PC-9 (cell line): ENCODE results near the gene SYK. TPM values are rescaled to one million over a fixed set of nuclear protein-coding genes. Genes with fewer than 3 reads are reported as not detected.

Source experiments
- BruUV-seq: library from RNA; stranded (reverse); fragments of 400-500 nt; replicated peaks from 2 replicates; lab custom pipeline; 2021; lab: Mats Ljungman, UMichigan
- CTCF ChIA-PET: fragments of 300-600 bp; sonication (Branson Sonifier 250); formaldehyde crosslinking; loops from one replicate; lab custom pipeline; 2022; ENCODE audit warnings: antibody characterized with exemption; lab: Charles Lee
- POLR2A ChIA-PET: fragments of 300-600 bp; sonication (Branson Sonifier 250); formaldehyde crosslinking; loops from one replicate; lab custom pipeline; 2022; ENCODE audit warnings: antibody characterized with exemption; ENCODE audit not compliant: unreplicated experiment; lab: Charles Lee
- DNase-seq, 2 experiments: peaks; one replicate each; pipeline versions ENCODE4 v3.0.0 to v3.0.0-alpha.2; 2015 to 2022; ENCODE audit warnings: mixed read lengths in 1 of 2
- H2AFZ ChIP-seq: fragments of 200-600 bp; sonication (generic); 2 replicates; pipeline ENCODE4 v1.8.1; 2017; ENCODE audit warnings: antibody characterized with exemption
- H3F3A ChIP-seq: fragments of 200-600 bp; sonication (generic); 2 replicates; pipeline ENCODE4 v1.8.1; 2017; ENCODE audit warnings: antibody characterized with exemption, mild to moderate bottlenecking, low read depth; ENCODE audit not compliant: insufficient read depth
- H3K27ac ChIP-seq: fragments of 200-600 bp; sonication (generic); 2 replicates; pipeline ENCODE4 v1.6.1; 2016; ENCODE audit warnings: mixed run types
- H3K27me3 ChIP-seq: fragments of 200-600 bp; sonication (generic); 2 replicates; pipeline ENCODE4 v1.6.1; 2016; ENCODE audit warnings: low read depth, mixed run types; ENCODE audit not compliant: insufficient read depth
- H3K36me3 ChIP-seq: fragments of 200-600 bp; sonication (generic); 2 replicates; pipeline ENCODE4 v1.6.1; 2016; ENCODE audit warnings: low read depth, mixed run types
- H3K4me1 ChIP-seq: fragments of 200-600 bp; sonication (generic); replicated peaks from 2 replicates; pipeline ENCODE4 v1.6.1; 2016; ENCODE audit warnings: mixed run types; ENCODE audit not compliant: insufficient read depth
- H3K4me2 ChIP-seq: fragments of 200-600 bp; sonication (generic); 2 replicates; pipeline ENCODE4 v1.6.1; 2017; ENCODE audit warnings: mixed run types
- H3K4me3 ChIP-seq: fragments of 200-600 bp; sonication (generic); 2 replicates; pipeline ENCODE4 v1.6.1; 2016; ENCODE audit warnings: mixed run types
- H3K79me2 ChIP-seq: fragments of 200-600 bp; sonication (generic); 2 replicates; pipeline ENCODE4 v1.6.1; 2017; ENCODE audit warnings: low read depth, mixed run types
- H3K9me2 ChIP-seq: fragments of 200-600 bp; sonication (generic); 2 replicates; pipeline ENCODE4 v1.8.1; 2017; ENCODE audit warnings: mild to moderate bottlenecking; ENCODE audit not compliant: insufficient read depth
- H3K9me3 ChIP-seq: fragments of 200-600 bp; sonication (generic); 2 replicates; pipeline ENCODE4 v1.8.1; 2016; ENCODE audit warnings: low read depth; ENCODE audit not compliant: insufficient read depth
- H4K20me1 ChIP-seq: fragments of 200-600 bp; sonication (generic); 2 replicates; pipeline ENCODE4 v1.8.1; 2017; ENCODE audit not compliant: insufficient read depth
- EZH2 ChIP-seq: fragments of 200-600 bp; sonication (generic); IDR thresholded peaks from 2 replicates; pipeline ENCODE4 v1.8.0; 2017; ENCODE audit warnings: antibody characterized with exemption, low read depth
- intact Hi-C: fragments of 100-400 bp; cut with micrococcal nuclease; formaldehyde crosslinking; loops from one replicate; pipeline ENCODE4 v1.10.0; 2022; ENCODE audit not compliant: unreplicated experiment
- total RNA-seq: library from RNA; stranded (reverse); gene quantifications from 2 replicates; pipeline ENCODE4 v1.2.3, GENCODE V29; 2021
- TF ChIP-seq, protein P1 (sequence below): fragments of 200-600 bp; sonication (generic); conservative IDR thresholded peaks from 2 replicates; pipeline ENCODE4 v1.6.1; 2017; ENCODE audit warnings: mixed run types, antibody characterized with exemption, mild to moderate bottlenecking, moderate library complexity

Gene SYK
- total RNA-seq, 1 experiment from 2014 or later, result 32.1 TPM

DNA sequence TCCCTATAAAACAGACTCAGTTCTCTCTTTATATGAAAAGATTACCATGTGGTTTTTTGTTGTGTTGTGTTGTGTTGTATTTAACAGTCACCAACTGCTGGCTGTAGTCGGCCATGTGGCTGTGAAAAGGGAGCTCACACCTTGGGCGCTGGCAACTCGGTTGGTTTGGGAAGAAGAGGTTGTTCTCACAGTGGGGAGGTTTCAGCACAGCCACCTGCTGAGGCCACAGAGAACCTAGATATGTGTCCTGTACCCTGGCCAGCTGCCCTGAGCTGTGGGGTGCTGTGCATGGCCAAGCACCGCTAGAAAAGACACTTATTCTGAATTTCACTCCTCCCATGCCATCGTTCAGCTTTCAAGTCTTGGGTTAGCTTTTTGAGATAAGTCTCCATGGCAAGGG lies 58.8 kb downstream of the SYK start:
- Histone ChIP-seq H3K9me2 (no peaks in the 10 kb centered on the region), H4K20me1 (no peaks in the 10 kb centered on the region), H3K4me3 (no peak overlapping the region), H3K27me3 (no peaks in the 10 kb centered on the region), H3K36me3 (no peaks in the 10 kb centered on the region; the same call in 1 of the 2 replicates), H3K4me1 (no peaks in the 10 kb centered on the region), H3F3A (no peaks in the 10 kb centered on the region), H3K79me2 (no peaks in the 10 kb centered on the region), H3K9me3 (no peaks in the 10 kb centered on the region), H3K4me2 (no peak overlapping the region), H2AFZ (no peak overlapping the region), H3K27ac (no peak overlapping the region)
- no TSS peak for BruUV-seq
- DNase-seq, result no peak
- CTCF ChIA-PET, result interaction anchor here (0.6 kb wide), 1 partner anchor 9 kb away, joined by 3 read pairs; no protein-coding TSS in a partner anchor
- intact Hi-C loops, result no loop called here
- POLR2A ChIA-PET, result no interaction called here
- TF ChIP-seq, protein P1, sequence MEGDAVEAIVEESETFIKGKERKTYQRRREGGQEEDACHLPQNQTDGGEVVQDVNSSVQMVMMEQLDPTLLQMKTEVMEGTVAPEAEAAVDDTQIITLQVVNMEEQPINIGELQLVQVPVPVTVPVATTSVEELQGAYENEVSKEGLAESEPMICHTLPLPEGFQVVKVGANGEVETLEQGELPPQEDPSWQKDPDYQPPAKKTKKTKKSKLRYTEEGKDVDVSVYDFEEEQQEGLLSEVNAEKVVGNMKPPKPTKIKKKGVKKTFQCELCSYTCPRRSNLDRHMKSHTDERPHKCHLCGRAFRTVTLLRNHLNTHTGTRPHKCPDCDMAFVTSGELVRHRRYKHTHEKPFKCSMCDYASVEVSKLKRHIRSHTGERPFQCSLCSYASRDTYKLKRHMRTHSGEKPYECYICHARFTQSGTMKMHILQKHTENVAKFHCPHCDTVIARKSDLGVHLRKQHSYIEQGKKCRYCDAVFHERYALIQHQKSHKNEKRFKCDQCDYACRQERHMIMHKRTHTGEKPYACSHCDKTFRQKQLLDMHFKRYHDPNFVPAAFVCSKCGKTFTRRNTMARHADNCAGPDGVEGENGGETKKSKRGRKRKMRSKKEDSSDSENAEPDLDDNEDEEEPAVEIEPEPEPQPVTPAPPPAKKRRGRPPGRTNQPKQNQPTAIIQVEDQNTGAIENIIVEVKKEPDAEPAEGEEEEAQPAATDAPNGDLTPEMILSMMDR, result no peak
- TF ChIP-seq EZH2, result no peak

DNA sequence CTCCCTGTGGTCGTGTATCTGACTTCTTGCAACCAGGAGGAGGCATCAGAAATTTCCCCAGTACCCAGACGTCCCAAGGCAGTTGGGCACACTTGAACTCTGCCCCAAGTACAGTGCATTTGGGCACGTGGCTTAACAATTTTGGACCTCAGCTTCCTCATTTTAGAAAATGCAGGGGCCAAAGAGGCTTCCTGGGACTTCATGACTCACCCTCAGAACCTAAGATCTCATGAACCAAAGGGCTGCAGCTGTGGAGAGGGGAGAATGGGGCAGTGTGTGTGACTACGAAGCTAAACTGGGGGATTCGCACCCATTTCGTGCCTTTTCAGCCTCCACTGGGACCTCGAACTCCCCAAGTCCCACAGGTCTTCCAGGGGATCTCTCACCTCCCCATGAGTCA lies 59.2 kb downstream of the SYK start:
- no peaks in the 10 kb centered on the region; the same call in 1 of the 2 replicates for H3K36me3 ChIP-seq
- BruUV-seq, result no TSS peak
- no peaks in the 10 kb centered on the region for H3F3A ChIP-seq
- no peak overlapping the region for H3K27ac ChIP-seq
- no peaks in the 10 kb centered on the region for H3K9me2 ChIP-seq
- TF ChIP-seq, protein P1, result no peak
- H3K4me1 ChIP-seq, result no peaks in the 10 kb centered on the region
- no peaks in the 10 kb centered on the region for H3K27me3 ChIP-seq
- no peak overlapping the region for H3K4me2 ChIP-seq
- H3K9me3 ChIP-seq, result no peaks in the 10 kb centered on the region
- H3K4me3 ChIP-seq, result no peak overlapping the region
- no peaks in the 10 kb centered on the region for H3K79me2 ChIP-seq
- no peak overlapping the region for H2AFZ ChIP-seq
- POLR2A ChIA-PET, result no interaction called here
- no peaks in the 10 kb centered on the region for H4K20me1 ChIP-seq
- no peak for DNase-seq
- CTCF ChIA-PET, result interaction anchor here (0.6 kb wide), 1 partner anchor 9 kb away, joined by 3 read pairs; no protein-coding TSS in a partner anchor
- intact Hi-C loops, result no loop called here

DNA sequence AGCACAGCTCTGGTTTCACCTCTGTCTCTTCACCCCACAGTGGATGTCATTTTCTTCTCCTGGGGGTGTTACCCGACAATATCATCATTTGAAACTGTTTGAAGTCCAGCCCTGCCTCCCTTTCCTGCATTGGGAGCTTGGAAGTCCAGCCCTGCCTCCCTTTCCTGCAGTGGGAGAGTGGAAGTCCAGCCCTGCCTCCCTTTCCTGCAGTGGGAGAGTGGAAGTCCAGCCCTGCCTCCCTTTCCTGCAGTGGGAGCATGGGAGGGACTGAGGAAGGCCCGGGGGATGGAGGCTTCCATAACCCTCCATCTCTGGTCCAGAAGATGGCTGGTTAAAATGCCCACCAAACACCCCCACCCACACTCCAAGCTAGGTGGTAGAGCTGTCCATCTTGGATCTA lies 59.8 kb downstream of the SYK start:
- Histone ChIP-seq H3K4me2 (no peak overlapping the region), H3K36me3 (no peaks in the 10 kb centered on the region; the same call in 1 of the 2 replicates), H2AFZ (no peak overlapping the region), H3K79me2 (no peaks in the 10 kb centered on the region), H3K27ac (no peak overlapping the region), H4K20me1 (no peaks in the 10 kb centered on the region), H3K4me3 (no peak overlapping the region), H3K9me2 (no peaks in the 10 kb centered on the region), H3F3A (no peaks in the 10 kb centered on the region), H3K9me3 (no peaks in the 10 kb centered on the region), H3K27me3 (no peaks in the 10 kb centered on the region), H3K4me1 (no peaks in the 10 kb centered on the region)
- intact Hi-C loops, result no loop called here
- BruUV-seq, result no TSS peak
- ChIA-PET CTCF (no interaction called here), POLR2A (no interaction called here)
- DNase-seq, result no peak
- TF ChIP-seq, protein P1, result no peak
- TF ChIP-seq EZH2, result no peak
